Adrenal gland (tissue), 5 donors: ENCODE data around the gene WNT7B.

ENCODE experiments used
- CTCF ChIP-seq, 6 experiments: fragments of 450-650 bp in 4 of 6; fragments of 200-600 bp in 2 of 6; sonication (generic) in 1 of 6; IDR thresholded peaks; 1 replicate in 5 of 6; 2 replicates in 1 of 6; pipeline versions ENCODE4 v1.5.1 to v1.8.0; 2016 to 2021; ENCODE audit warnings: antibody characterized with exemption in 6 of 6, mild to moderate bottlenecking in 2 of 6, moderate library complexity in 1 of 6
- POLR2A ChIP-seq, 2 donors: fragments of 450-650 bp; IDR thresholded peaks; one replicate each; pipeline ENCODE4 v1.6.1; 2017; ENCODE audit warnings: antibody characterized with exemption in 2 of 2, mild to moderate bottlenecking in 2 of 2, moderate library complexity in 1 of 2
- donor health status: DM: no; HTN: no; CAD: no.

- no peak for TF ChIP-seq CTCF (IDR thresholded peaks at IDR 0.05)
- TF ChIP-seq POLR2A (IDR thresholded peaks at IDR 0.05) = no peak
Measured at GRCh38 chr22:45980761-45981160, 3.8 kb upstream of the WNT7B start.
